Trophoblast cell (in vitro differentiated cells and primary cell): ENCODE results near the gene C8G.

ENCODE experiments used
- DNase-seq, 2 donors: peaks; one replicate each; pipeline ENCODE4 v3.0.0-alpha.2; 2016
- H2AFZ ChIP-seq: 2 replicates; pipeline ENCODE4 v1.6.1; 2013; ENCODE audit warnings: low read length, moderate library complexity, mild to moderate bottlenecking; ENCODE audit not compliant: insufficient read depth, poor library complexity
- H2AK5ac ChIP-seq: 2 replicates; pipeline ENCODE4 v1.6.1; 2013; ENCODE audit warnings: mild to moderate bottlenecking, low read length
- H2BK120ac ChIP-seq: 2 replicates; pipeline ENCODE4 v1.6.1; 2013; ENCODE audit warnings: low read length, mild to moderate bottlenecking, moderate library complexity; ENCODE audit not compliant: insufficient read depth, poor library complexity
- H2BK12ac ChIP-seq: 2 replicates; pipeline ENCODE4 v1.6.1; 2013; ENCODE audit warnings: mild to moderate bottlenecking, low read length, moderate library complexity
- H2BK5ac ChIP-seq: 2 replicates; pipeline ENCODE4 v1.6.1; 2013; ENCODE audit warnings: low read length, low read depth, moderate library complexity, mild to moderate bottlenecking; ENCODE audit not compliant: poor library complexity
- H3K14ac ChIP-seq: 2 replicates; pipeline ENCODE4 v1.6.1; 2013; ENCODE audit warnings: mild to moderate bottlenecking, low read length
- H3K18ac ChIP-seq: 2 replicates; pipeline ENCODE4 v1.6.1; 2013; ENCODE audit warnings: mild to moderate bottlenecking, low read length
- H3K23ac ChIP-seq: 2 replicates; pipeline ENCODE4 v1.6.1; 2013; ENCODE audit warnings: low read length
- H3K27ac ChIP-seq: 2 replicates; pipeline ENCODE4 v1.5.1; 2013; ENCODE audit warnings: low read depth, mild to moderate bottlenecking, inconsistent platforms, low read length, moderate library complexity
- H3K27me3 ChIP-seq: 2 replicates; pipeline ENCODE4 v1.6.1; 2013; ENCODE audit warnings: inconsistent platforms, mild to moderate bottlenecking, low read length, moderate library complexity; ENCODE audit not compliant: insufficient read depth
- H3K36me3 ChIP-seq, 2 experiments: 1 replicate in 1 of 2; 2 replicates in 1 of 2; pipeline ENCODE4 v1.6.1; 2013; ENCODE audit warnings: low read length in 2 of 2, mild to moderate bottlenecking in 2 of 2, moderate library complexity in 1 of 2; ENCODE audit not compliant: insufficient read depth in 2 of 2, control insufficient read depth in 1 of 2
- H3K4ac ChIP-seq: 2 replicates; pipeline ENCODE4 v1.6.1; 2013; ENCODE audit warnings: low read depth, mild to moderate bottlenecking, low read length, moderate library complexity
- H3K4me1 ChIP-seq, 2 experiments: 1 replicate in 1 of 2; 2 replicates in 1 of 2; pipeline ENCODE4 v1.6.1; 2013; ENCODE audit warnings: low read length in 2 of 2, mild to moderate bottlenecking in 2 of 2, moderate library complexity in 1 of 2; ENCODE audit not compliant: insufficient read depth in 2 of 2, control insufficient read depth in 1 of 2
- H3K4me2 ChIP-seq: 2 replicates; pipeline ENCODE4 v1.6.1; 2013; ENCODE audit warnings: inconsistent platforms, mild to moderate bottlenecking, low read length, moderate library complexity
- H3K4me3 ChIP-seq: 2 replicates; pipeline ENCODE4 v1.5.1; 2013; ENCODE audit warnings: mild to moderate bottlenecking, low read depth, low read length, inconsistent platforms
- H3K79me1 ChIP-seq: one replicate; pipeline ENCODE4 v1.6.1; 2013; ENCODE audit warnings: low read length
- H3K79me2 ChIP-seq: 2 replicates; pipeline ENCODE4 v1.6.1; 2013; ENCODE audit warnings: low read length, mild to moderate bottlenecking; ENCODE audit not compliant: control insufficient read depth, insufficient read depth, poor library complexity
- H3K9ac ChIP-seq: 2 replicates; pipeline ENCODE4 v1.6.1; 2013; ENCODE audit warnings: mild to moderate bottlenecking, low read length
- H3K9me3 ChIP-seq: 2 replicates; pipeline ENCODE4 v1.6.1; 2013; ENCODE audit warnings: low read depth, mild to moderate bottlenecking, control low read depth, inconsistent platforms, low read length; ENCODE audit not compliant: insufficient read depth
- H4K12ac ChIP-seq: 2 replicates; pipeline ENCODE4 v1.6.1; 2013; ENCODE audit warnings: low read depth, mild to moderate bottlenecking, low read length, moderate library complexity
- H4K8ac ChIP-seq: 2 replicates; pipeline ENCODE4 v1.6.1; 2013; ENCODE audit warnings: low read depth, mild to moderate bottlenecking, low read length, moderate library complexity
- H4K91ac ChIP-seq: one replicate; pipeline ENCODE4 v1.6.1; 2013; ENCODE audit warnings: low read depth, mild to moderate bottlenecking, low read length, moderate library complexity
- WGBS: extraction: QIAGEN DNeasy Blood & Tissue Kit; methylation state at CpG from one replicate; pipeline ENCODE4 v1.1.7; 2013; ENCODE audit warnings: missing lambda C conversion rate; ENCODE audit not compliant: insufficient read length, insufficient coverage; ENCODE audit errors: extremely low coverage; 5-methylcytosine and 5-hydroxymethylcytosine counted together

C8G gene

DNA sequence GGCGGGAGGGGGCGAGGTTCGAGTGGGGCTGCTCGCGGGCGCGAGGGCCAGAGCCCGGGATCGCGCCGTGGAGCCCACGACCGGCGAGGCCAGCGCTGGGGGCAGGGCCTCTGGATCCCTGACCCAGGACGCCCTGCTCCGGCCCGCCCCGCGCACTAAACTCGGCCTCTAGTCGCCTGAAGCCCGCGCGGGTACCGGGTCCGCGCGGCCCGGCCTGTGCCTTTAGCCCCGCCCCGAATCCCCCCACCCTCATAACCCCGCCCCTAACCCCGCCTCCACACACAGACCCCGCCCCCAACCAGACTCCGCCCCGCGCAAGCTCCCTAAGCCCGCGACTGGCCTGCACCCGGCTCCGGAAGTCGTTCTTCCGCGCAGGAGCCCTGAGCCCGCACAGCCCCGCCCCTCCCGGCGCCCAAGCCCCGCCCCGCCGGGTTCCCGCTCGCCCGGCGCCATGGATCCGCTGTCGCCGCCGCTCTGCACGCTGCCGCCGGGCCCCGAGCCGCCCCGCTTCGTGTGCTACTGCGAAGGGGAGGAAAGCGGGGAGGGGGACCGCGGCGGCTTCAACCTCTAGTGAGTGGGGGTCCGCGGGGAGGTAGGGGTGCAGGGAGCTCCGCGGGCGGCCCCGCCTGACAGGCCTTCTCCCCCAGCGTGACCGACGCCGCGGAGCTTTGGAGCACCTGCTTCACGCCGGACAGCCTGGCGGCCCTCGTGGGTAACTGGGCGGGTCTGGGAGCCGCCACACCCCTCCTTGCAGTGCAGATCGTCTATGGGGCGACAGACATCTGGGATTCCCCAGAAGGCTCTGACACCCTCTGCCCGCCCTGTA is 47.2 kb downstream of the C8G start, which contains the start of gene PAXX:
PAXX (plus strand) TSS at position 430 of the 826 bp plus-strand sequence; CDS start at position 452, 22 bp downstream.
- H2BK120ac ChIP-seq: peak within 1 kb of the TSS; percentile 50
- H3K27ac ChIP-seq: peak within 1 kb of the TSS; percentile 75
- peak within 1 kb of the TSS; percentile 86 for H3K14ac ChIP-seq
- peak; percentile 85 to 91 for DNase-seq
- peak within 1 kb of the TSS; percentile 83 for H3K18ac ChIP-seq
- no peaks in the 10 kb centered on the region for H3K27me3 ChIP-seq
- peaks cover 33 to 41% of the 10 kb centered on the region in 2 experiments for H3K4me1 ChIP-seq
- H2AK5ac ChIP-seq: peak within 1 kb of the TSS; percentile 1
- peak within 1 kb of the TSS; percentile 8 for H3K4ac ChIP-seq
- peak within 1 kb of the TSS; percentile 54 for H4K12ac ChIP-seq
- peaks cover 15 to 21% of the 10 kb centered on the region in 2 experiments for H3K36me3 ChIP-seq
- H2AFZ ChIP-seq: peak within 1 kb of the TSS; percentile 59
- H2BK5ac ChIP-seq: peak within 1 kb of the TSS; percentile 67
- H3K79me1 ChIP-seq: peaks cover 28% of the 10 kb centered on the region
- H3K4me3 ChIP-seq: peak within 1 kb of the TSS; percentile 83
- H3K9ac ChIP-seq: peak within 1 kb of the TSS; percentile 78
- peak within 1 kb of the TSS; percentile 97 for H3K4me2 ChIP-seq
- peaks cover 11% of the 10 kb centered on the region for H3K79me2 ChIP-seq
- H2BK12ac ChIP-seq: no peak within 1 kb of the TSS
- WGBS: no CpG with 5 or more reads among the region's 92 CpGs
- peak within 1 kb of the TSS; percentile 77 for H4K91ac ChIP-seq
- peak within 1 kb of the TSS; percentile 61 for H4K8ac ChIP-seq
- H3K23ac ChIP-seq: no peak within 1 kb of the TSS
- peaks cover 3% of the 10 kb centered on the region for H3K9me3 ChIP-seq

DNA sequence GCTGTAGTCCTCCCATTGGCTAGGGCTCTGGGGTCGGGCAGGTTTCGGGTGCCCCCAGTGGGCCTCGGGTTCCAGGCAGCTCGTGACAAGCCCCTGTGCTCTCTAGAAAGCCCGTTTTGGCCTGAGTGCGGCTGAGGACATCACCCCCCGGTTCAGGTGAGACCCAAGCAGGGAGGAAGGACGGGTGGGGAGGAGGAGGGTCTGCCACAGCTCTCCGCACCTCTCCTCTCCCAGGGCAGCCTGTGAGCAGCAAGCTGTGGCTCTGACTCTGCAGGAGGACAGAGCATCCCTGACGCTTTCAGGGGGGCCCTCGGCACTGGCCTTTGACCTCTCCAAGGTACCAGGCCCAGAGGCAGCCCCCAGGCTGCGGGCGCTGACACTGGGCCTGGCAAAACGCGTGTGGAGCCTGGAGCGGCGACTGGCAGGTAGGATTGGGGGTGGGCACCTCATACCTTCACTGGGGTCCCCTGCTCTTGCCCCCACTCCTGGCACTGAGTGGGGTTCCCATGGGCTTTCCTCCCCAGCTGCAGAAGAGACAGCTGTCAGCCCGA is 47.9 kb downstream of the C8G start:
- H3K79me2 ChIP-seq: peaks cover 15% of the 10 kb centered on the region
- peaks cover 32% of the 10 kb centered on the region for H3K79me1 ChIP-seq
- peak overlapping the region; percentile 12 for H4K8ac ChIP-seq
- peak overlapping the region; percentile 75 for H3K27ac ChIP-seq
- peaks cover 3% of the 10 kb centered on the region for H3K9me3 ChIP-seq
- peak overlapping the region; percentile 78 for H3K9ac ChIP-seq
- WGBS: no CpG with 5 or more reads among the region's 18 CpGs
- H3K4me1 ChIP-seq: peaks cover 38 to 48% of the 10 kb centered on the region in 2 experiments
- H4K12ac ChIP-seq: peak overlapping the region; percentile 54
- no peak overlapping the region for H2AFZ ChIP-seq
- no peak for DNase-seq
- H3K23ac ChIP-seq: no peak overlapping the region
- H3K36me3 ChIP-seq: peaks cover 15 to 21% of the 10 kb centered on the region in 2 experiments
- peak overlapping the region; percentile 67 for H2BK5ac ChIP-seq
- peak overlapping the region; percentile 1 for H2AK5ac ChIP-seq
- peak overlapping the region; percentile 97 for H3K4me2 ChIP-seq
- H3K4ac ChIP-seq: peak overlapping the region; percentile 8
- H2BK12ac ChIP-seq: no peak overlapping the region
- H4K91ac ChIP-seq: peak overlapping the region; percentile 77
- H3K18ac ChIP-seq: peak overlapping the region; percentile 83
- peak overlapping the region; percentile 86 for H3K14ac ChIP-seq
- peak overlapping the region; percentile 83 for H3K4me3 ChIP-seq
- H2BK120ac ChIP-seq: peak overlapping the region; percentile 50
- no peaks in the 10 kb centered on the region for H3K27me3 ChIP-seq

DNA sequence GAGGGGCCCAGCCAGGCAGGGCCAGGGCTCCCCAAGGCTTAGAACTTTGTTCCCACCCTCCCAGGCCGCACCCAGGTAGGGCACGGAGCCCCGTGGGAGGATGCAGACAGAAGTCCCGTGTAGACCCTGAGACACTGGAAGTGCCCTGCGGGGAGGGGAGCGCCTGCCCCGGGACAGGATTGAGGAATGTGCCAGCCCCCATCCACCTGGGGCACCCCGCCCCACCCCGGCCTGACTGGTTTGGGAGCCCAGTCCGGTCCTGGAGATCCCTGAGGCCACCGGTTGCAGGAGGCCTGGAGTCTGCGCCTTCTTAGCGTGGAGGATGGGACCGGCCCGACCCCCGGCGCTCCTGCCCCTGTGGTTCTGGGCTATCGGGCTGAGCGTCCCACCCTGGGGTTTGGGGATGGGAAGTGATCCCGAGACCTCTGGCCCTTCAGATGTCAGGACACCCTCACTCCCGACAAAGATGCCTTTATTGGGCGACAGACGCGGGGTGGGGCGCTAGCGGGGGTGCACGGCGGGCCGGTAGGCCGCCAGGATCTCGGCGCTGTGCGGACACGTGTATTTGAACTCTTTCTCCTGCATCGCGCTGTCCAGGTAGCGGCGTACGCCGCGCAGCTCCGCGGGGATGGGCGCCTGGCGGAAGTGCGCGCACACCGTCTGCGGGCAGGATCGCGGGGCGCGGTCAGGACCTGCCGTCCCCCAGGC is 49.3 kb downstream of the C8G start:
- peak overlapping the region; percentile 77 for H4K91ac ChIP-seq
- H3K79me1 ChIP-seq: peaks cover 42% of the 10 kb centered on the region
- H3K27ac ChIP-seq: peak overlapping the region; percentile 36
- peak overlapping the region; percentile 13 for H3K18ac ChIP-seq
- H3K4ac ChIP-seq: no peak overlapping the region
- peaks cover 15% of the 10 kb centered on the region for H3K79me2 ChIP-seq
- H3K4me3 ChIP-seq: no peak overlapping the region
- peak; percentile 34 to 43 for DNase-seq
- H3K9me3 ChIP-seq: peaks cover 3% of the 10 kb centered on the region
- peak overlapping the region; percentile 14 for H2BK5ac ChIP-seq
- H3K9ac ChIP-seq: no peak overlapping the region
- no peak overlapping the region for H3K23ac ChIP-seq
- H2BK12ac ChIP-seq: no peak overlapping the region
- peaks cover 15 to 21% of the 10 kb centered on the region in 2 experiments for H3K36me3 ChIP-seq
- peak overlapping the region; percentile 6 for H3K14ac ChIP-seq
- H3K4me2 ChIP-seq: peak overlapping the region; percentile 13
- peak overlapping the region; percentile 35 for H2BK120ac ChIP-seq
- no CpG with 5 or more reads among the region's 54 CpGs for WGBS
- H2AFZ ChIP-seq: no peak overlapping the region
- H3K27me3 ChIP-seq: no peaks in the 10 kb centered on the region
- peaks cover 40 to 54% of the 10 kb centered on the region in 2 experiments for H3K4me1 ChIP-seq
- no peak overlapping the region for H2AK5ac ChIP-seq
- peak overlapping the region; percentile 54 for H4K8ac ChIP-seq
- H4K12ac ChIP-seq: peak overlapping the region; percentile 21

DNA sequence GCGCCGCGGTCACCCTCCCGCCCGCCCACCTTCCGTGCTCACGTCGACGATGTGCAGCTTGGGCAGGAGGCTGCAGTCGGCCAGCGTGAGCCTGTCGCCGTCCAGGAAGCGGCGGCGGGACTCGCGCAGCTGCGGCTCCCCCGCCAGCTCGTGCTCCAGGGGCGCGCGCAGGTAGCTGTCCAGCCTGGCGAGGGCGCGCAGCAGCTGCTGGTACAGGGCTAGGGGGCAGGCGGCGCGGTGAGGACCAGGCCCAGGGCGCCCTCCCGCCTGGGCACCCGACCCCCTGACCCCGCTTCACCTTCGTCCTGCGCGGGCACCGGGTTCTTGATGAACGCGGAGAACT is 49.8 kb downstream of the C8G start:
- Histone ChIP-seq H3K4me2 (no peak overlapping the region), H2BK120ac (no peak overlapping the region), H3K9me3 (peaks cover 3% of the 10 kb centered on the region), H2BK12ac (no peak overlapping the region), H3K4me1 (peaks cover 40 to 54% of the 10 kb centered on the region in 2 experiments), H3K27me3 (no peaks in the 10 kb centered on the region), H3K14ac (no peak overlapping the region), H4K12ac (no peak overlapping the region), H3K4me3 (no peak overlapping the region), H3K9ac (no peak overlapping the region), H2AK5ac (no peak overlapping the region), H3K27ac (no peak overlapping the region), H2BK5ac (no peak overlapping the region), H3K4ac (no peak overlapping the region), H3K18ac (no peak overlapping the region), H3K23ac (no peak overlapping the region), H3K79me2 (peaks cover 15% of the 10 kb centered on the region), H3K79me1 (peaks cover 42% of the 10 kb centered on the region), H2AFZ (no peak overlapping the region), H4K8ac (no peak overlapping the region), H4K91ac (no peak overlapping the region), H3K36me3 (peaks cover 15 to 21% of the 10 kb centered on the region in 2 experiments)
- no CpG with 5 or more reads among the region's 40 CpGs for WGBS
- peak in 1 of 2 donors; percentile 48 for DNase-seq
